A549 (cell line): ENCODE results near the gene MYOZ3. TPM values are rescaled to one million over a fixed set of nuclear protein-coding genes. Genes with fewer than 3 reads are reported as not detected.

Source experiments
- ATAC-seq, 2 experiments: fragments of 200-7000 bp in 1 of 2; fragments of >200 bp in 1 of 2; cut with Nextera tagmentation in 1 of 2; cut with Tn5 transposase in 1 of 2; 3 replicates each; pipeline versions ENCODE4 v1.8.0 to v1.9.1; 2018 to 2020; ENCODE audit warnings: mild to moderate bottlenecking in 1 of 2, moderate library complexity in 1 of 2
- CTCF ChIA-PET: fragments of 300-600 bp; sonication (Branson Sonifier 250); formaldehyde crosslinking; extraction: SDS; loops from one replicate; lab custom pipeline; 2021; ENCODE audit warnings: antibody characterized with exemption, inconsistent platforms; lab: Yijun Ruan, JAX
- POLR2A ChIA-PET: fragments of 350-600 bp; formaldehyde crosslinking; extraction: SDS; loops from one replicate; lab custom pipeline; 2021; ENCODE audit warnings: antibody characterized with exemption, inconsistent platforms; lab: Yijun Ruan, JAX
- DNase-seq, 2 experiments: peaks; one replicate each; pipeline versions ENCODE4 v3.0.0 to v3.0.0-alpha.2; 2011 to 2016; ENCODE audit warnings: low read depth in 1 of 2, low spot score in 1 of 2
- FAIRE-seq: peaks from 2 replicates; lab custom pipeline; 2011; peaks lifted over from hg19 to GRCh38; lab: Jason Lieb, UNC
- H3K27ac ChIP-seq, 2 experiments: fragments of >200 bp; sonication (Bioruptor Twin); formaldehyde crosslinking; 3 replicates each; pipeline ENCODE4 v1.5.1; 2016 to 2017
- H3K4me1 ChIP-seq: fragments of >200 bp; sonication (Bioruptor Twin); formaldehyde crosslinking; 3 replicates; pipeline ENCODE4 v1.6.1; 2016
- H3K4me2 ChIP-seq: fragments of >200 bp; sonication (Bioruptor Twin); formaldehyde crosslinking; 3 replicates; pipeline ENCODE4 v1.6.1; 2016
- H3K4me3 ChIP-seq: fragments of >200 bp; sonication (Bioruptor Twin); formaldehyde crosslinking; 3 replicates; pipeline ENCODE4 v1.5.1; 2016
- H3K9me3 ChIP-seq: fragments of >200 bp; sonication (Bioruptor Twin); formaldehyde crosslinking; 3 replicates; pipeline ENCODE4 v1.6.1; 2016
- BHLHE40 ChIP-seq: IDR thresholded peaks from 2 replicates; pipeline ENCODE4 v1.6.1; 2012; ENCODE audit warnings: low read depth, low read length, inconsistent platforms
- CEBPB ChIP-seq, 2 experiments: fragments of >200 bp in 1 of 2; sonication (Bioruptor Twin) in 1 of 2; formaldehyde crosslinking in 1 of 2; IDR thresholded peaks; 2 replicates each; pipeline ENCODE4 v1.6.1; 2012 to 2016
- ESRRA ChIP-seq: fragments of 150-350 bp; IDR thresholded peaks from 2 replicates; pipeline ENCODE4 v1.6.1; 2014; ENCODE audit warnings: mild to moderate bottlenecking, low read length, borderline replicate concordance
- FOSL2 ChIP-seq, 2 experiments: fragments of 450-650 bp in 1 of 2; fragments of >200 bp in 1 of 2; sonication (Bioruptor Twin) in 1 of 2; formaldehyde crosslinking; IDR thresholded peaks; 2 replicates each; pipeline versions ENCODE4 v1.5.0 to v1.6.1; 2016 to 2020; ENCODE audit warnings: mild to moderate bottlenecking in 1 of 2, moderate library complexity in 1 of 2
- HDAC2 ChIP-seq: fragments of 200-600 bp; sonication (generic); IDR thresholded peaks from 2 replicates; pipeline ENCODE4 v1.6.1; 2016
- HEYL ChIP-seq: fragments of 250-450 bp; sonication (Bioruptor Pico); IDR thresholded peaks from 2 replicates; pipeline ENCODE4 v1.8.0; 2021; ENCODE audit warnings: mild to moderate bottlenecking, moderate library complexity
- HMGXB4 ChIP-seq: fragments of 250-450 bp; sonication (Bioruptor Pico); IDR thresholded peaks from 2 replicates; pipeline ENCODE4 v1.5.0; 2021; ENCODE audit warnings: mild to moderate bottlenecking, moderate library complexity, borderline replicate concordance
- JUNB ChIP-seq: fragments of >200 bp; sonication (Bioruptor Twin); formaldehyde crosslinking; IDR thresholded peaks from 2 replicates; pipeline ENCODE4 v1.6.1; 2016
- KDM5A ChIP-seq: fragments of 200-600 bp; sonication (generic); IDR thresholded peaks from 2 replicates; pipeline ENCODE4 v1.6.1; 2016; ENCODE audit warnings: antibody characterized with exemption, mild to moderate bottlenecking
- MAFK ChIP-seq: fragments of 450-650 bp; IDR thresholded peaks from 2 replicates; pipeline ENCODE4 v1.6.1; 2014; ENCODE audit not compliant: partially characterized antibody
- MAX ChIP-seq: IDR thresholded peaks from 2 replicates; pipeline ENCODE4 v1.6.1; 2012
- NFE2L2 ChIP-seq: fragments of 150-350 bp; conservative IDR thresholded peaks from 2 replicates; pipeline ENCODE4 v1.6.1; 2014; ENCODE audit warnings: low read length
- POLR2A ChIP-seq: IDR thresholded peaks from 2 replicates; pipeline ENCODE4 v1.6.1; 2012; ENCODE audit warnings: mild to moderate bottlenecking, low read length
- POLR2AphosphoS2 ChIP-seq: conservative IDR thresholded peaks from 2 replicates; pipeline ENCODE4 v1.6.1; 2012; ENCODE audit warnings: low read length, improper control_type of control experiment, inconsistent platforms
- RARB ChIP-seq: fragments of 250-450 bp; sonication (Bioruptor Pico); IDR thresholded peaks from 2 replicates; pipeline ENCODE4 v1.8.0; 2021; ENCODE audit warnings: mild to moderate bottlenecking, moderate library complexity
- RFX5 ChIP-seq: fragments of 450-650 bp; IDR thresholded peaks from 2 replicates; pipeline ENCODE4 v1.7.1; 2014; ENCODE audit warnings: antibody characterized with exemption, mild to moderate bottlenecking, moderate library complexity
- RNF2 ChIP-seq: fragments of 200-600 bp; sonication (generic); IDR thresholded peaks from 2 replicates; pipeline ENCODE4 v1.6.1; 2016; ENCODE audit warnings: low read depth, mild to moderate bottlenecking, antibody characterized with exemption, moderate library complexity, borderline replicate concordance
- SMC3 ChIP-seq: fragments of >200 bp; sonication (Bioruptor Twin); formaldehyde crosslinking; IDR thresholded peaks from 3 replicates; pipeline ENCODE4 v1.6.1; 2018; ENCODE audit warnings: inconsistent platforms
- SREBF2 ChIP-seq: fragments of 450-650 bp; IDR thresholded peaks from 2 replicates; pipeline ENCODE4 v1.6.1; 2014; ENCODE audit warnings: mild to moderate bottlenecking, moderate library complexity
- ZC3H11A ChIP-seq: fragments of 450-650 bp; IDR thresholded peaks from 2 replicates; pipeline ENCODE4 v1.6.1; 2014; ENCODE audit warnings: antibody characterized with exemption, mild to moderate bottlenecking
- ZFP36 ChIP-seq: fragments of 450-650 bp; IDR thresholded peaks from 2 replicates; pipeline ENCODE4 v1.6.1; 2014; ENCODE audit warnings: borderline replicate concordance; ENCODE audit not compliant: partially characterized antibody
- WGBS: methylation state at CpG from one replicate; pipeline ENCODE4 v1.1.6; 2017; ENCODE audit errors: missing lambda C conversion rate; 5-methylcytosine and 5-hydroxymethylcytosine counted together
- polyA plus RNA-seq, 4 experiments: library from polyadenylated mRNA; depleted of rRNA in 3 of 4; stranded (reverse); fragments of >200 nt; fragmentation: RNase III in 1 of 4; extraction: RNeasy Plus Mini Kit Qiagen cat#74134 plus additional on column Dnase treatment in 1 of 4; gene quantifications; 2 replicates in 3 of 4; 3 replicates in 1 of 4; pipeline ENCODE4 v1.2.3, GENCODE V29; 2011 to 2017
- TF ChIP-seq, protein P1 (sequence below): fragments of 150-350 bp; IDR thresholded peaks from 2 replicates; pipeline ENCODE4 v1.6.1; 2014; ENCODE audit warnings: low read depth, mild to moderate bottlenecking, low read length
- TF ChIP-seq, protein P2 (sequence below): fragments of 450-650 bp; IDR thresholded peaks from 2 replicates; pipeline ENCODE4 v1.6.1; 2014; ENCODE audit warnings: antibody characterized with exemption
- TF ChIP-seq, protein P3 (sequence below): IDR thresholded peaks from 2 replicates; pipeline ENCODE4 v1.6.1; 2012

MYOZ3 gene
- polyA plus RNA-seq, 2 of the 4 experiments (the other 2 are of a cell fraction) = 0.06 to 0.09 TPM

GRCh38 chr5:150616506-150616905 lies 44.5 kb upstream of the MYOZ3 start (continued):
- TF ChIP-seq BHLHE40 = no peak

DNA sequence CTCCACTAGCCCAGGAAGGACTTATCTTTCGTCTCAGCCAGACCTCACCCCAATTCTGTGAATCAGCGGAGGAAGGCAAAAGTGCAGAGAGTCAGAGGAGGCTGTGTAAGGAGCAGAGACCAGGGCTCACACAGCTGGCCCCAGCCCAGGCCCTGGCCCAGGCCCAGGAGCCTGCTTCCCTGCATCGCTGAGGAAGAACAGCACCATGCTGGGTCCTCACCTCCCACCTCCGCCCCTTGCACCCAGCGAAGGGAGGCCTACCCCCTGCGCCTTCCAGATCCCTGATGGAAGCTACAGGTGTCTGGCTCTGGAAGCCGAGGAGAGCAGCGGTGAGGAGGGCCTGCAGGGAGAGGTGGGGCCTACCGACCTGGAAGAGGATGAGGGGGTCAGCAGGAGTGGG lies 42.9 kb upstream of the MYOZ3 start:
- CTCF ChIA-PET = interaction anchor here (1.0 to 1.6 kb wide), 4 partner anchors 10 to 38 kb away, joined by 3 to 4 read pairs (median 3); no protein-coding TSS in a partner anchor
- 87% methylated on average over 9 of the region's 9 CpGs for WGBS
- no peak for ATAC-seq

DNA sequence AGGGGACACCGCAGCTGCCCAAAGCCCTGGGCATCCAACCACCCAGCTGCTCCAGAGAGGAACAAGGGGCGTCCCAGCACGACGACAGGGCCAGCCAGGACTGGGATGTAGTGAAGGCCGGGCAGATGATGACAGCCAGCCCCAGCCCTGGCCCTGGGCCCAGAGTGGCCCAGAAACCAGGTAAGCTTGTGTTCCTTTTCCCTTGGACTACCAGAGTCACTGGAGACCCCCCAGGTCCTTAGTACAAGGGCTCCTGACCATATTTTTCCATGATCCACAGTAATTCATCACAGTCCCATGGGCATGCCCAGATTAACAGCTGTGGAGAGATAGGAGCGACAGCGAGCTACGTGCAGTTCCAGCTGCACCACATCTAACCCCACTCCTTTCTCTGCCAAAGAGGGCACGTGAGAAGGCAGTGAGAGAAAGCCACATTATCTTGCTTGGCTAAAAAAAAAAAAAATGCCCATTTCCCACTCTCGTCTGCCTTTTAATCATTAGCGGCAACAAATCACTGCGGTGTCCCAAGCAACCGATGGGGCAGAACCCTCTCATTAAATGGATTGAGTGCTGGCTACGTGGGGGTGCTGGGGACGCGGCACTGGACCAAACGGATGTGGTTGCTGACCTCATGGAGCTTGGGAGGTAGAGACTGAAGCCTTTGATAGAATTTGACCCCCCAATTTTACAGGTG lies 42.3 kb upstream of the MYOZ3 start:
- TF ChIP-seq CEBPB (IDR thresholded peaks at IDR 0.05) = no peak
- no peak for TF ChIP-seq FOSL2 (IDR thresholded peaks at IDR 0.05)
- no peak for TF ChIP-seq FOSL2 (CRISPR knock-in tag; IDR thresholded peaks at IDR 0.05)
- TF ChIP-seq MAX = no peak
- TF ChIP-seq JUNB = no peak
- no peak for TF ChIP-seq NFE2L2
- TF ChIP-seq, protein P1, sequence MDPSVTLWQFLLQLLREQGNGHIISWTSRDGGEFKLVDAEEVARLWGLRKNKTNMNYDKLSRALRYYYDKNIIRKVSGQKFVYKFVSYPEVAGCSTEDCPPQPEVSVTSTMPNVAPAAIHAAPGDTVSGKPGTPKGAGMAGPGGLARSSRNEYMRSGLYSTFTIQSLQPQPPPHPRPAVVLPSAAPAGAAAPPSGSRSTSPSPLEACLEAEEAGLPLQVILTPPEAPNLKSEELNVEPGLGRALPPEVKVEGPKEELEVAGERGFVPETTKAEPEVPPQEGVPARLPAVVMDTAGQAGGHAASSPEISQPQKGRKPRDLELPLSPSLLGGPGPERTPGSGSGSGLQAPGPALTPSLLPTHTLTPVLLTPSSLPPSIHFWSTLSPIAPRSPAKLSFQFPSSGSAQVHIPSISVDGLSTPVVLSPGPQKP = no peak
- no peak for TF ChIP-seq HDAC2
- no peak for TF ChIP-seq SREBF2
- TF ChIP-seq, protein P2, sequence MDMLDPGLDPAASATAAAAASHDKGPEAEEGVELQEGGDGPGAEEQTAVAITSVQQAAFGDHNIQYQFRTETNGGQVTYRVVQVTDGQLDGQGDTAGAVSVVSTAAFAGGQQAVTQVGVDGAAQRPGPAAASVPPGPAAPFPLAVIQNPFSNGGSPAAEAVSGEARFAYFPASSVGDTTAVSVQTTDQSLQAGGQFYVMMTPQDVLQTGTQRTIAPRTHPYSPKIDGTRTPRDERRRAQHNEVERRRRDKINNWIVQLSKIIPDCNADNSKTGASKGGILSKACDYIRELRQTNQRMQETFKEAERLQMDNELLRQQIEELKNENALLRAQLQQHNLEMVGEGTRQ = no peak
- no peak for TF ChIP-seq RNF2
- no peak for TF ChIP-seq ZC3H11A
- TF ChIP-seq, protein P3, sequence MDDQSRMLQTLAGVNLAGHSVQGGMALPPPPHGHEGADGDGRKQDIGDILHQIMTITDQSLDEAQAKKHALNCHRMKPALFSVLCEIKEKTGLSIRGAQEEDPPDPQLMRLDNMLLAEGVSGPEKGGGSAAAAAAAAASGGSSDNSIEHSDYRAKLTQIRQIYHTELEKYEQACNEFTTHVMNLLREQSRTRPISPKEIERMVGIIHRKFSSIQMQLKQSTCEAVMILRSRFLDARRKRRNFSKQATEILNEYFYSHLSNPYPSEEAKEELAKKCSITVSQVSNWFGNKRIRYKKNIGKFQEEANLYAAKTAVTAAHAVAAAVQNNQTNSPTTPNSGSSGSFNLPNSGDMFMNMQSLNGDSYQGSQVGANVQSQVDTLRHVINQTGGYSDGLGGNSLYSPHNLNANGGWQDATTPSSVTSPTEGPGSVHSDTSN = no peak
- H3K4me1 ChIP-seq = peaks cover 9% of the 10 kb centered on the region; the same call in 2 of the 3 replicates
- 94% methylated on average over 17 of the region's 17 CpGs for WGBS
- no peak overlapping the region for H3K27ac ChIP-seq
- H3K4me3 ChIP-seq = no peak overlapping the region
- FAIRE-seq (no peak), DNase-seq (no peak), ATAC-seq (no peak)
- POLR2A ChIA-PET = no interaction called here
- H3K4me2 ChIP-seq = no peak overlapping the region
- H3K9me3 ChIP-seq = no peaks in the 10 kb centered on the region
- CTCF ChIA-PET = interaction anchor here (1.0 to 1.7 kb wide), 4 partner anchors 11 to 33 kb away, joined by 3 to 5 read pairs (median 4); no protein-coding TSS in a partner anchor

More for the DNA sequence above, 42.9 kb upstream of the MYOZ3 start:
- TF ChIP-seq, protein P1 = no peak
- TF ChIP-seq RARB (no peak), RFX5 (no peak), ZFP36 (no peak), ESRRA (no peak), ZC3H11A (no peak), HEYL (no peak), POLR2AphosphoS2 (no peak), HMGXB4 (CRISPR knock-in tag) (no peak), POLR2A (no peak), SMC3 (no peak), KDM5A (no peak), MAFK (no peak)
- TF ChIP-seq, protein P2 = no peak
- H3K27ac ChIP-seq = 0 out of 6 replicates have a peak overlapping the region, but pooled peaks of 1 of the 2 experiments have one; percentile 1
- H3K4me3 ChIP-seq = no peak overlapping the region
- H3K4me1 ChIP-seq = peaks cover 9% of the 10 kb centered on the region; the same call in 2 of the 3 replicates
- H3K9me3 ChIP-seq = no peaks in the 10 kb centered on the region
- no peak for FAIRE-seq
- no peak overlapping the region for H3K4me2 ChIP-seq
- no peak for DNase-seq
- POLR2A ChIA-PET = no interaction called here
